ENCODE measurements around the gene KCNAB1. TPM values are rescaled to one million over a fixed set of nuclear protein-coding genes. Genes with fewer than 3 reads are reported as not detected.
A peak's percentile ranks its signal among the peaks of the same experiment; 100 is the strongest.

The KCNAB1 gene
- polyA plus RNA-seq, 1 donor, result 3.8 TPM

DNA sequence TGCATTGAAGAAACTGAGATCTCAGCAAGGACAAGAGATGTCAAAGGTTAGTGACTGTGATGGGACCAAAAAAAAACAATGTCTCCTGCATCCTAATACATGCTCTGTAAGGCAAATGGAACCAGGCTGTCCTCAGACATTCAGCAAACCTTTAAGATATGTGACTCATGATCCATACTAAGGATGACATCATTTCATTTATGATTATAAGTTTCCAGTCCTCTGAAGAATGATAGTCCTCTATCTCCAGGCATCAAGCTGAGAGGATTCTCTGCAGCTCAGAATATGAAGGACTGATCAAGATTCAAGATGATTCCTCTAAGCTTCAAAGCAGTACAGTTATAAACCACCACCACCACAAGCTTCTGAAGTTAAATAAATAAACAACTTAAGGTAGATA is 386.9 kb downstream of the KCNAB1 start:
- DNase-seq, result no peak

- DNase-seq, result peak; percentile 71
These were observed 389.1 kb downstream of the KCNAB1 start for GRCh38 chr3:156509189-156510174.

GRCh38 chr3:156511987-156512677 is 391.8 kb downstream of the KCNAB1 start:
- DNase-seq, result no peak

- DNase-seq, result no peak
These were observed 393.2 kb downstream of the KCNAB1 start for GRCh38 chr3:156513619-156514018.

DNA sequence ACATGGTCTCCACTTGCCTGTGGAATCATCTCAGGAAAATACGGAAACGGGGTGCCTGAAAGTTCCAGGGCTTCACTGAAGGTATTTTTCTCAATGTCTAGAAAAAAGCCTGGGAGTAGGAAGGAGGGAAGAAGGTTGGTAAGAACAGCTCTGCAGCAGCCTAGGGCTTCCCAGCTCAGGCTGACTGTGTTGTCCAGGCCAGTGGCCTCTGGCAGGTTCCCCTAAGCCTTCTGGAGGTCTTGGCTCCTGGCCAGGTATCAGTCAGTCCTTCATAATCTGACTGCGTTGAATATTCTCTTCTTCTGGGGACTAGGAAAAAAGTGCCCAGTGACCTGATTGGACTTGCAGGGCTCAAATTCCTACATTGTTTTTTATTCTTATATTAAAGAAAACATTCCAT is 395.9 kb downstream of the KCNAB1 start:
- DNase-seq, result no peak

- DNase-seq, result no peak
These were observed 396.6 kb downstream of the KCNAB1 start for GRCh38 chr3:156516961-156517360.

GRCh38 chr3:156518726-156519125 is 398.3 kb downstream of the KCNAB1 start:
- no peak for DNase-seq

DNA sequence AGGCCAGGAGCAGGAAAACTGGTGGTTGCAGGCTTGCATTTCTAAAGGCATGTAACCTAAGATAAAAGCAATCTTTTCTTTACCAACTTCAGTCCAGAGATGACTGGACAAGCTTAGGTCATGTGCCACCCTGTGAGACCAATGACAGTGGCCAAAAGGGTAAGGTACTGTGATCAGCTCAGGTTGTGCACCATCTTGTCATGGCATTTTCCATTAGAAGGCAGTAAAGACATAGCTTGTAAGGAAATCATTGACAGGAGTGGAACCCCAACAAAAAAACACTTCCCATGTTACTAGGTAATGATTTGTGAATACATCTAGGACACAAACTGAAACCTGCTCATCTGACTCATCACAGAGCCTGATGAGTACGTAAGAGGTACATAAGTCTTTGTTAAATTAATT is 399.4 kb downstream of the KCNAB1 start:
- DNase-seq, result no peak

- no peak for DNase-seq
These were observed 402.3 kb downstream of the KCNAB1 start for GRCh38 chr3:156522673-156523072.

DNA sequence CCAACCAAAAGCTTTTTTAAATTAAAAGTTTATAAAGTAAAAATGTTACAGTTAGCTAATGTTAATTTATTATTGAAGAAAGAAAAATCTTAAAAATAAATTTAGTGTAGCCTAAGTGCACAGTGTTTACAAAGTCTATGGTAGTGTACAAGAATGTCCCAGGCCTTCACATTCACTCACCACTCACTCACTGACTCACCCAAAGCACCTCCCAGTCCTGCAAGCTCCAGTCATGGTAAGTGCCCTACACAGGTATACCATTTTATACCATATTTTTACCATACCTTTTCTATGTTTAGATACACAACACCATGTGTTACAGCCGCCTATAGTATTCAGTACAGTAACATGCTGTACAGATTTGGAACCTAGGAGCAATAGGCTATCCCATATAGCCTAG is 405.4 kb downstream of the KCNAB1 start:
- DNase-seq, result no peak

DNA sequence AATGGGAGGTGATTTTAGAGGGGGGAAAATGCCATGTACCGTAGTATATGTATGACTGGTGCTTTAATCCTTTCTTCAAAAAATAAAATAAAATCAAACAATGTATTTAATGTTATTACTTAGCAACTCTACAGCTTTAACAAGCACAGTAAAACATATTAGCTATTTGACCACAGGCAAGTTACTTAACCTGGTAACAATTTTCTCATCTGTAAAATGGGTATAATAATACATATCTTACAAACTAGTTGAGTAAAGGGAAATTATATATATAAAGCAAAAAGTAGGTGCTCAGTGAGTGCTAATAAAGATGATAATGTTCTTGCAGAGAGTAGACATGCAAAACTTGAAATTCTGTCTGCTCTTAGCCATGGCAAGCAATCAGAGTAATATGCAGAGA is 406.7 kb downstream of the KCNAB1 start:
- DNase-seq, result no peak

DNA sequence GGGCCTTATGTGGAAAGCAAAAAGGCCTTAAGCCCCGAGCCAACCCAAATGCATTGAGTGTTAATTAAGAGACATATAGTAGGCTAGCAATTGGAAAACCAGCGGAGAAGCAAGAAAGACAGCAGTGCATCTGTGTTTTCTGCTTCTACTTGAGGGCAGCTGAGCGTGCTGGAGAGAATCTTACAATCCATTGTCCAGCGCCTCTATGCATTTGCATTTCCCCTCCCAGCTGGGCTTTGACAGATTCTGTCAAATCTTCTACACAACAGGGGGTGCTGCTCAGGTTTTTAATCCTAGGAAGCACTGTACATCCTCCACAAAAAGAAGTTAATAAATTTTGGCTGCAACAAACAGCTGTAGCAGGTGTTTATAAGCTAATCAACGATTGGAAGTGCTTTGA is 410.6 kb downstream of the KCNAB1 start:
- DNase-seq, result no peak

DNA sequence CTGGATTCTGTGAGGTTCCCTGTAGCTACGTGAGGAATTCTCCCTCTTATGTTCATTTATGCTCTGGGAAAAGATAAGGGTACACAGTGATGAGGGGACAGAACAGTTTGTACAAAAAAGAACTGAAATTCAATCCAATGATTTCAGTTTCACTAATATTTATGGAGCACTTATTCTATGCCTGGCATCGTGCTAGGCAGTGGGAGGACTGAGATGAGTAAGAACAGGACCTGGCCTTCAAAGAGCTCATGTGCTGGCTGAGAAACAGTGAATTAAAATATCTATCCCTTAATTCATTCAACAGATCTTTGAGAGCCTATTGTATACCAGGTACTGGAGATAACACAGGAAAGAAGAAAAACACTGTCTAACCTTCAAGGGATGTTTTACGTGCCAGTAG is 412.4 kb downstream of the KCNAB1 start:
- no peak for DNase-seq

- DNase-seq, result no peak
These were observed 412.8 kb downstream of the KCNAB1 start for GRCh38 chr3:156533205-156533604.

DNA sequence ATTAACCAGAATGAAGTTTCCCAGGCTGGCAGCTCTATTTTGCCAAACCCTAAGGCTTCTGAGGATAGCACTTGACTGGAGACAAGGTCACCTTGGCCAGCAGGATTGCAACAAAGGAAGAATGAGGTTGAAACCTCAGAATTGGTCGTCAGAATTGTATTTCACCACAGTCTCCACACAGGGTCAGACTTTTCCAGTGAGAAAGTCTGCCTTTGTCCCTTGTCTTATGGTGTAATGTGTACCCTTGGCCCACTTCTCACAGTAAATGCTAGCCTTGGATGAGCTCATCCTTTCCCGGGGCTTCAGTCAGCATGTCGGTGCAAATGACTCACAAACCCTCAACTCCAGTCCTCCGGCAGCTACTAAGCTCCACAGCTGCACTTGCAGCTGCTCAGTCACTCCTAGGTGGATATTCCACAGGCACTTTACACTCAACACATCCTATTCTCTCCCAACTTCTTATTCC is 414.8 kb downstream of the KCNAB1 start:
- peak; percentile 84 for DNase-seq

GRCh38 chr3:156535798-156536197 is 415.4 kb downstream of the KCNAB1 start:
- no peak for DNase-seq

DNA sequence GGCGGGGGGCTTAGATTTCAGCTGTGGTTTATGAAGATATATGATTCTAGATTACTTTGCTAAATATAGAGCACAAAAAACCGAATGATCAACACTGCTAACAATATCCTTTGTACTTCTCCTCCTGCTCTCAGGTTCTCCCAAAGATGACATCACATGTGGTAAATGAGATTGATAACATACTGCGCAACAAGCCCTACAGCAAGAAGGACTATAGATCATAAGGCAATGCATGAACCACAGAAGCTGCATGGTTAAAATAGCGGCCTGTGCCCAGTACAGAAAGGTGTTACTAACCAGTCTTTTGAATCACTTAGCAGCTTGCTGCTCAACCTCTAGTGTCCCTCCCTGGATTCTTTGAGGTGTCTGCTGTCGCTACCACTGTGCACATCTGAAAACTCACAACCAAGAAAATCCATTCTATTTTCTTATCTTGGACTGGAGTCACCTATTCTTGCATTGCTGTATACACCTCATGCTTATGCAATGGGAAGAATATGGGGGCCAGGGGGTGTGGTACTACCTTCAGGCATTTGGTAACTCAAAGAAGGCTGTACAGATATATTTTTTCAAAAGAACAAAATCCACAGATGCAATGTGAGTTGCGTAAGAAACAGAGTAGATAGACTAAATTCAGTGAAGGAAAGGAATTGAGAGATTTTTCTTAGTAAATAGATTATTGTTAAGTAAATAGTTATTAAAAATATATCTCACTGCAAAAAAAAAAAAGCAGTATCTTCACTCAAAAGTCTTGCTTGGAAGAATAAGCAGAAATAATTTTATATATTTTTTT is 416.3 kb downstream of the KCNAB1 start:
- no peak for DNase-seq

DNA sequence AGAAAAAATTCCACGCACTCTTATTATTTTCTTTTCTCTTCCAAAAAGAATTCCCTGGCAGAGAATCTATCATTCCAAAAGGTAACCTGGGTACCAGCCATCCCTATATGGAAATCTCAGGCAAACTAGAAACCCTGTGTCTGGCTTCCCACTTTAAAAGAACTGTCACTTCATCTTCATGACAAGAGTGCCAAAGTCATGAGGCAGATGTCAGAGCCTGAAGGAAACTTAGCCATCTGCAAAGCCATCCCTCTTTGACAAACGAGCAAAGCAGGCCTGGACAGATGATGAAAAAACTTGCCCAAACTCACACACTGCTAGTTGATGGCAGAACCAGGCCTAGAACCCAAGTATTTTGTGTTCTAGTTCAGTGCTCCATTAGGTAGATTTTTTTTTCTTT is 418.7 kb downstream of the KCNAB1 start:
- peak; percentile 43 for DNase-seq

- DNase-seq, result no peak
These were observed 419.4 kb downstream of the KCNAB1 start for GRCh38 chr3:156539802-156540201.

- no peak for DNase-seq
These were observed 422.0 kb downstream of the KCNAB1 start for GRCh38 chr3:156542101-156543042.

DNA sequence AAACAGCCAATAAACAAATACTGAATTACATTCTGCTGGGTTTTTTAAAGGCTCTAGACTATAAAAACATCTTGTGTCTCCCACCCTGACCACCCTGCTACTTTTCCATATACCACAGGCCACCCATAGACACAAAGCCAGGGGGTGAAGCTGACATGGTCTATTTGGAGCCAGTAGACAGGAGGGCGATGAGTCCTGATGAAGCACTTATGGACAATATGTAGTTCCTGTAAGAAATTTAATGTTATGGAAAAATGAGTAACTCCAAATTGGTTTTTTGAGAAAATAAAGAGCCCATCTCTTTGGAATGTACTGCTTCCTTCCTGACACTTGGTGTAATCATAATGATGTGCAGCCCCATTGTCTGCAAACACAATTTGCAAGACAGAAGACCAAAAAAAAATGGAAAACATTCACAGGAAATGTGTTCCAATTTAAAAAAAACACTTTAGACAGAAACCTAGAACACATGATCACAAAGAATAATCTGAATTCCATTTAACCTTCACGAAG is 422.7 kb downstream of the KCNAB1 start:
- DNase-seq, result no peak
